Skeletal muscle satellite cell (primary cell): Measurements from ENCODE around the gene FBLN7. TPM values are rescaled to one million over a fixed set of nuclear protein-coding genes. Genes with fewer than 3 reads are reported as not detected.
"Not testable (repeated sequence)": the region's sequence is repeated elsewhere in the genome, so short reads cannot be mapped to it uniquely, and the experiment has no call there.

Experiments used
- H3K27me3 ChIP-seq: 2 replicates; pipeline ENCODE4 v1.7.0; 2013; ENCODE audit warnings: low read length; ENCODE audit not compliant: control insufficient read depth, insufficient read depth
- H3K36me3 ChIP-seq: 2 replicates; pipeline ENCODE4 v1.7.0; 2013; ENCODE audit warnings: mild to moderate bottlenecking, control low read depth, low read length; ENCODE audit not compliant: insufficient read depth
- H3K4me1 ChIP-seq: 2 replicates; pipeline ENCODE4 v1.7.0; 2013; ENCODE audit warnings: low read length; ENCODE audit not compliant: control insufficient read depth, insufficient read depth
- H3K4me2 ChIP-seq: 2 replicates; pipeline ENCODE4 v1.7.0; 2013; ENCODE audit warnings: mild to moderate bottlenecking, low read length
- H3K4me3 ChIP-seq: 2 replicates; pipeline ENCODE4 v1.7.0; 2013; ENCODE audit warnings: low read length
- H3K9ac ChIP-seq: 2 replicates; pipeline ENCODE4 v1.7.0; 2013; ENCODE audit warnings: mild to moderate bottlenecking, low read depth, low read length, moderate library complexity
- H3K9me3 ChIP-seq: replicated peaks from 2 replicates; pipeline ENCODE4 v1.7.0; 2013; ENCODE audit warnings: mild to moderate bottlenecking, control low read depth, low read length
- total RNA-seq: library from RNA; depleted of rRNA; stranded (reverse); fragments of >200 nt; gene quantifications from 2 replicates; pipeline ENCODE4 v1.2.3, GENCODE V29; 2012; rRNA removed

The FBLN7 gene
- 0.22 and 0.25 TPM in 2 replicates for total RNA-seq

GRCh38 chr2:112138159-112139032 is at the start of gene FBLN7:
Gene FBLN7 (plus strand): TSS chr2:112138385. CDS start chr2:112138656, 271 bp downstream.
- Histone ChIP-seq H3K4me2 (peak within 1 kb of the TSS; percentile 91), H3K9me3 (no peaks in the 10 kb centered on the region), H3K9ac (peak within 1 kb of the TSS; percentile 54)

GRCh38 chr2:112089375-112089774 is 48.8 kb upstream of the FBLN7 start:
- Histone ChIP-seq H3K9me3 (no peaks in the 10 kb centered on the region), H3K4me2 (no peak overlapping the region), H3K4me1 (peaks cover 17% of the 10 kb centered on the region), H3K27me3 (no peaks in the 10 kb centered on the region), H3K4me3 (no peak overlapping the region), H3K9ac (no peak overlapping the region), H3K36me3 (peaks cover 65% of the 10 kb centered on the region)

More at GRCh38 chr2:112138159-112139032, at the start of gene FBLN7:
- H3K36me3 ChIP-seq: no peaks in the 10 kb centered on the region
- peaks cover 10% of the 10 kb centered on the region for H3K27me3 ChIP-seq
- H3K4me1 ChIP-seq: peaks cover 14% of the 10 kb centered on the region
- H3K4me3 ChIP-seq: peak within 1 kb of the TSS; percentile 69

DNA sequence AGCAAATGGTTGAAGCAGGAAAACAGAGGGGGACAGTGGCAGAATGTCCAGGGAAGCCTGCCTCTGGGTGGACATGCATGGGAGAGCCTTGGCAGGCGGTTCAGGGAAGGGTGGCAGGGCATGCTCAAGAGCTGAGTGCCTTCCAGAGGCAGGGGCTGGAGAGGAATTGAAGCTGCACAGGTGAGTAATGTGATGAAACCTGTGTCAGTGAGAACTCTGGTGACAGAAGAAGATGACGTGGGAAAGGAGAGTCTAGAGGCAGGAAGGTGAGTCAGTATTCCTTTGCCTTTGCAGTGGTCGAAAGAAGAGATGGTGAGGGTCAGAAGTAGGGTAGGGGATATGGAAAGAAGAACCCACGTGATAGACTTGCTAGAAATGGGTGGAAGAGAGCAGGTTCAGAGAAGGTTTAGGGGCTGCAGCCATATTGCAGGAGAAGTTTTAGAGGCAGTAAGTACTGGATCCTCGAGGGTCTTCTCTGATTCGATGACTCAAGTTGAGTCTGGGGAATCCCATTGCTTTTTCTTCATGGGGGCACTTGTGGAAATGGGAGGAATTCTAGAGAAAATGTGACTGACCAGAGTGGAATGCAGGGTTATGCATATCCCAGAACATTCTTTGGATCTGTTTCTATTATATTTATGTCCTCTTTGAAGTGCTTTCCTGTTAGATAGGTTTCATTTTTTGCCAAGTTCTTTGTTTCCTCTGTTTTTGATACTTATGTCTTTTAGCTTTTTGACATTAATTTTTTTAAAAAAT is 45.7 kb upstream of the FBLN7 start:
- Histone ChIP-seq H3K4me1 (peaks cover 17% of the 10 kb centered on the region), H3K36me3 (peaks cover 51% of the 10 kb centered on the region), H3K9ac (no peak overlapping the region), H3K4me3 (no peak overlapping the region), H3K4me2 (peak overlapping the region; percentile 24), H3K27me3 (no peaks in the 10 kb centered on the region), H3K9me3 (no peaks in the 10 kb centered on the region)

- H3K4me1 ChIP-seq: peaks cover 17% of the 10 kb centered on the region
- H3K4me2 ChIP-seq: peak overlapping the region; percentile 24
- peaks cover 51% of the 10 kb centered on the region for H3K36me3 ChIP-seq
- H3K27me3 ChIP-seq: no peaks in the 10 kb centered on the region
- H3K4me3 ChIP-seq: no peak overlapping the region
- H3K9ac ChIP-seq: peak overlapping the region; percentile 35
- no peaks in the 10 kb centered on the region for H3K9me3 ChIP-seq
Measured at GRCh38 chr2:112093216-112093615, 45.0 kb upstream of the FBLN7 start.

GRCh38 chr2:112095681-112096080 is 42.5 kb upstream of the FBLN7 start:
- Histone ChIP-seq H3K9me3 (no peaks in the 10 kb centered on the region), H3K27me3 (no peaks in the 10 kb centered on the region), H3K4me3 (no peak overlapping the region), H3K4me2 (no peak overlapping the region), H3K9ac (no peak overlapping the region), H3K36me3 (peaks cover 51% of the 10 kb centered on the region), H3K4me1 (peaks cover 17% of the 10 kb centered on the region)

GRCh38 chr2:112096098-112096497 is 42.1 kb upstream of the FBLN7 start:
- H3K36me3 ChIP-seq: peaks cover 52% of the 10 kb centered on the region
- no peaks in the 10 kb centered on the region for H3K9me3 ChIP-seq
- no peak overlapping the region for H3K4me3 ChIP-seq
- no peak overlapping the region for H3K9ac ChIP-seq
- peaks cover 17% of the 10 kb centered on the region for H3K4me1 ChIP-seq
- H3K27me3 ChIP-seq: no peaks in the 10 kb centered on the region
- H3K4me2 ChIP-seq: no peak overlapping the region

DNA sequence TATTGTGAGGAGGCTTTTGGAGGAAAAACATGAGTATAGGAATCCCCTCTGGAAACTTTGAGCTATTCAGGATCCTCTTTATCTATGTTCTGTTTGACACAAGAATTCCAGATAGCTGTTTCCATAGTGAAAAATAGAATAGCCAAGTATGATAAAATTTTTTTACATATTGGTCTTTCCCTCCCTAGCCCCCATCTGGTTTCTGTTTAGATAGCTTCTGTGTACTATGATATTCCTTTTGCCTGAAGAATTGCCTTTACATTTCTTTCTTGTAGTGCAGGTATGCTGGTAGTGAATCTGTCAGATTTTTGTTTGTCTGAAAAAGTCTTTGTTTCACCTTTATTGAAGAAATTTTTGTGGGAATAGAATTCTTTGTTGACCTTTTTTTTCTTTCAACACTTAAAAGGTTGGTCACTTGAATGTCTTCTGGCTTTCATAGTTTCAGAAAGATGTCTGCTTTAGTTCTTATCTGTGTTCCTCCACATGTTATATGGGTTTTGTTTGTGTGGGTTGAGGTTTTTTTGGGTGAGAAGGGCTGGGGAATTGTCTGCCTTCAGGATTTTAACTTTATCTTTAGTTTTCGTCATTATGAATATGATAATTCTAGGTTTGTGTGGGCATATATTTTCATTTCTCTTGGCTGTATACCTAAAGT is 29.9 kb upstream of the FBLN7 start:
- no peaks in the 10 kb centered on the region for H3K27me3 ChIP-seq
- H3K36me3 ChIP-seq: peaks cover 69% of the 10 kb centered on the region
- H3K4me2 ChIP-seq: no peak overlapping the region
- H3K9me3 ChIP-seq: no peaks in the 10 kb centered on the region
- no peaks in the 10 kb centered on the region for H3K4me1 ChIP-seq
- no peak overlapping the region for H3K4me3 ChIP-seq
- no peak overlapping the region for H3K9ac ChIP-seq

DNA sequence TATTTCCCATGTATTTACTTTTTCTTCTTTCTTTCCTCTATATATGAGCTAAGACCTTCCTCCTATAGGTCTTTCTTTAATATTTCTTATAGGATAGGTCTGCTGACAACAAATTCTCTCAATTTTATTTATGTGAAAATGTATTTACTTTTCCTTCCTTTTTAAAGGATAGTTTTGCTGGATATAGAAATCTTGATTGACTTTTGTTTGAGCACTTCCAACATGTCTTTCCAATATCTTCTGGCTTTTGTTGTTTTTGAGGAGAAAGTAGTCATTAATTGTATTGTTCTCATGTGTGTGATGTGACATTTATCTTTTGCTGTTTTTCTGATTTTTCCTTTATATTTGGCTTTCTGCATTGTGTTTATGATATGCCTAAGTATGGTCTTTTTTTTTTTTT is 28.9 kb upstream of the FBLN7 start:
- H3K4me1 ChIP-seq: no peaks in the 10 kb centered on the region
- no peaks in the 10 kb centered on the region for H3K9me3 ChIP-seq
- no peak overlapping the region for H3K9ac ChIP-seq
- peaks cover 62% of the 10 kb centered on the region for H3K36me3 ChIP-seq
- no peaks in the 10 kb centered on the region for H3K27me3 ChIP-seq
- H3K4me2 ChIP-seq: no peak overlapping the region
- H3K4me3 ChIP-seq: no peak overlapping the region

GRCh38 chr2:112110966-112111365 is 27.2 kb upstream of the FBLN7 start:
- H3K4me3 ChIP-seq: no peak overlapping the region
- peaks cover 52% of the 10 kb centered on the region for H3K36me3 ChIP-seq
- H3K27me3 ChIP-seq: no peaks in the 10 kb centered on the region
- H3K9me3 ChIP-seq: no peaks in the 10 kb centered on the region
- H3K9ac ChIP-seq: no peak overlapping the region
- H3K4me1 ChIP-seq: no peaks in the 10 kb centered on the region
- H3K4me2 ChIP-seq: no peak overlapping the region

DNA sequence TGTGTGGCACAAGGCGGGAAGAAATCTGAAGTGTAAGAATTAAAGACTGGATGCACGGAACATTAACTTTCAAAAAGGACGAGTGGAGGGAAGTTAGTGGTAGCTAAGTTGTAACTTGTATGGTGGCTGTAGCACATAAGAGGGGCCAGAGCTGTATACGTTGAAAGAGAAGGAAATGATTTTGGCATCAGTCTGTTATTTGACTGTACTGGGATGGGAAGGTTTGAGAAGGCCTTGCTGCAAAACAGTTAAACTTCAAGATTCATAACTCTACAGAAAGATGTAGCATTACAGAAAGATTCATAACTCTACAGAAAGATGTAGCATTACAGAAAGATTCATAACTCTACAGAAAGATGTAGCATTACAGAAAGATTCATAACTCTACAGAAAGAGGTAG is 24.8 kb upstream of the FBLN7 start:
- H3K9me3 ChIP-seq, H3K27me3 ChIP-seq, H3K4me1 ChIP-seq, H3K4me2 ChIP-seq, H3K4me3 ChIP-seq, H3K9ac ChIP-seq: not testable (repeated sequence)
- H3K36me3 ChIP-seq: peaks cover 43% of the 10 kb centered on the region

DNA sequence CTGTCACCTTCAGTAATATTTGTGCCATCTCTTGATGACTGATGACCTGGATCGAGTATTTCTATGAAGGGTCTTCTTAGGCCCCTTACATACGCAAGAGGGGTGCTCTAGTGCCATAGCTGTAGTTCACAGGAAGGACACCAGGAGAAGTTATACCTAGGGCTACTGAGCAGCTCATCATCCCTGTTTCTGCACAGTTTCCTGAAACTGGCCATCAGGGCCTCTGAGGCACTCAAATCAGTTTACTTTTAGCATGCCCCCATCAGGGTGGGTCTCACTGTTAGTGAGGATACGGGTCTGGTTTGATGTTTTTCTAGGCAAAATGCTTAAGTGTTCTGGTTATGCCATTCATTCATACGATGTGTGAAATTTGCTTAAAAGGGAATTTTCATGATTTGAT is 20.0 kb upstream of the FBLN7 start:
- H3K9ac ChIP-seq: no peak overlapping the region
- no peaks in the 10 kb centered on the region for H3K4me1 ChIP-seq
- H3K9me3 ChIP-seq: no peaks in the 10 kb centered on the region
- no peak overlapping the region for H3K4me3 ChIP-seq
- peaks cover 23% of the 10 kb centered on the region for H3K36me3 ChIP-seq
- no peaks in the 10 kb centered on the region for H3K27me3 ChIP-seq
- H3K4me2 ChIP-seq: no peak overlapping the region
